Stomach smooth muscle (tissue), 2 donors: ENCODE results near the gene ARL4A.
"Not testable (repeated sequence)": the region's sequence is repeated elsewhere in the genome, so short reads cannot be mapped to it uniquely, and the experiment has no call there.

Experiments
- H3K27ac ChIP-seq: one replicate; pipeline ENCODE4 v1.7.0; 2013; ENCODE audit warnings: mild to moderate bottlenecking, low read length, inconsistent platforms
- H3K27me3 ChIP-seq, 2 donors: one replicate each; pipeline ENCODE4 v1.7.0; 2013; ENCODE audit warnings: low read length in 2 of 2; ENCODE audit not compliant: insufficient read depth in 2 of 2, control insufficient read depth in 1 of 2
- H3K36me3 ChIP-seq, 2 donors: one replicate each; pipeline ENCODE4 v1.7.0; 2013; ENCODE audit warnings: low read length in 2 of 2; ENCODE audit not compliant: control insufficient read depth in 2 of 2, insufficient read depth in 2 of 2
- H3K4me1 ChIP-seq: one replicate; pipeline ENCODE4 v1.7.0; 2013; ENCODE audit warnings: low read length; ENCODE audit not compliant: control insufficient read depth, insufficient read depth
- H3K4me3 ChIP-seq, 2 donors: one replicate each; pipeline ENCODE4 v1.7.0; 2013; ENCODE audit warnings: low read length in 2 of 2
- H3K9ac ChIP-seq, 2 donors: one replicate each; pipeline ENCODE4 v1.7.0; 2013; ENCODE audit warnings: low read length in 2 of 2, mild to moderate bottlenecking in 1 of 2
- H3K9me3 ChIP-seq, 2 donors: one replicate each; pipeline ENCODE4 v1.7.0; 2013; ENCODE audit warnings: low read length in 2 of 2; ENCODE audit not compliant: control insufficient read depth in 2 of 2
- donor health status: healthy.
- donor health status: Pancreatic carcinoma.

Gene ARL4A, protein sequence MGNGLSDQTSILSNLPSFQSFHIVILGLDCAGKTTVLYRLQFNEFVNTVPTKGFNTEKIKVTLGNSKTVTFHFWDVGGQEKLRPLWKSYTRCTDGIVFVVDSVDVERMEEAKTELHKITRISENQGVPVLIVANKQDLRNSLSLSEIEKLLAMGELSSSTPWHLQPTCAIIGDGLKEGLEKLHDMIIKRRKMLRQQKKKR

GRCh38 chr7:12686891-12687717 lies at the start of gene ARL4A:
TSS of gene ARL4A (plus strand) at chr7:12687633. CDS start at chr7:12688255, 622 bp downstream.
- no peaks in the 10 kb centered on the region for H3K27me3 ChIP-seq

GRCh38 chr7:12637819-12638592 lies 49.4 kb upstream of the ARL4A start:
- peak overlapping the region; percentile 38 to 47 for H3K4me3 ChIP-seq
- H3K27me3 ChIP-seq = no peaks in the 10 kb centered on the region
- H3K36me3 ChIP-seq = no peaks in the 10 kb centered on the region
- H3K27ac ChIP-seq = no peak overlapping the region
- H3K4me1 ChIP-seq = no peaks in the 10 kb centered on the region
- peak overlapping the region in 1 of 2 donors; percentile 43 for H3K9ac ChIP-seq
- H3K9me3 ChIP-seq = no peaks in the 10 kb centered on the region

More at GRCh38 chr7:12686891-12687717, at the start of gene ARL4A:
- Histone ChIP-seq H3K36me3 (no peaks in the 10 kb centered on the region), H3K4me1 (peaks cover 4% of the 10 kb centered on the region), H3K9me3 (no peaks in the 10 kb centered on the region), H3K4me3 (peak within 1 kb of the TSS; percentile 75 to 82), H3K9ac (peak within 1 kb of the TSS; percentile 79 to 89), H3K27ac (peak within 1 kb of the TSS; percentile 74)

- H3K4me3 ChIP-seq = no peak overlapping the region
- H3K27me3 ChIP-seq = no peaks in the 10 kb centered on the region
- H3K4me1 ChIP-seq = no peaks in the 10 kb centered on the region
- no peaks in the 10 kb centered on the region for H3K36me3 ChIP-seq
- no peaks in the 10 kb centered on the region for H3K9me3 ChIP-seq
- no peak overlapping the region for H3K27ac ChIP-seq
- no peak overlapping the region for H3K9ac ChIP-seq
Observed at GRCh38 chr7:12638851-12639456, 48.5 kb upstream of the ARL4A start.

DNA sequence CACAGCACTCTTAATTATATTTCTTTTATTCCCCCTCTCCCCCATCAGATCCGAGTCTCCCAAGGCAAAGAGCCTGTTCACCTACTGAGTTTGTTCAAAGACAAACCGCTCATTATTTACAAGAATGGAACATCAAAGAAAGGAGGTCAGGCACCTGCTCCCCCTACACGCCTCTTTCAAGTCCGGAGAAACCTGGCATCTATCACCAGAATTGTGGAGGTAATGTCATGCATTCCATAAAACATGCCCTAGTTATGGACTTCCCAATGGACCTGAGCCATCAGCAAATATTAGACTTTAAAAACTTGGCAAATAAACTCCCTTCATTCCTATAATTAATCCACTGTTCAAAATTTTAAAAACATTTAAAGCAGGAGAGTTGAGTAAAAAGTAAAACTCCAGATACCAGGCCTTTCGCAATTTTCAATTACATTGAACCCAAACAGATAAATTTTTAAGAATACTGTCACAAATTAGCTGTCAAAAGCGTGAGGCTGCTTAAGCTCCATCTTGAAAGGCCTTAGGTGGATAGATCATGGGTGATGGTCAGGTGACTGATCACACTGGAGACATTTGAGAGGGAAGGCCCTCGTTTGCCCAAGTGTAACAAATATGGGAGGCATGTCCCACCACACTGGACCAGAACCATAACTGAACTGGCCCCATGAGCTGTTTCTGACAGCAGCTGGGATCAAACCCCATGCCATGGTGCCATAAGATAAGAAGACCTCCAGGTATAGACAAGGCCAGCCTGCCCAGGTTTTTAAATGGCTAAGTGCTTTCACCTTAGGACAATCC lies 46.9 kb upstream of the ARL4A start:
- H3K27me3 ChIP-seq = no peaks in the 10 kb centered on the region
- no peaks in the 10 kb centered on the region for H3K4me1 ChIP-seq
- no peak overlapping the region for H3K4me3 ChIP-seq
- no peak overlapping the region for H3K9ac ChIP-seq
- no peaks in the 10 kb centered on the region for H3K9me3 ChIP-seq
- no peaks in the 10 kb centered on the region for H3K36me3 ChIP-seq
- H3K27ac ChIP-seq = no peak overlapping the region

DNA sequence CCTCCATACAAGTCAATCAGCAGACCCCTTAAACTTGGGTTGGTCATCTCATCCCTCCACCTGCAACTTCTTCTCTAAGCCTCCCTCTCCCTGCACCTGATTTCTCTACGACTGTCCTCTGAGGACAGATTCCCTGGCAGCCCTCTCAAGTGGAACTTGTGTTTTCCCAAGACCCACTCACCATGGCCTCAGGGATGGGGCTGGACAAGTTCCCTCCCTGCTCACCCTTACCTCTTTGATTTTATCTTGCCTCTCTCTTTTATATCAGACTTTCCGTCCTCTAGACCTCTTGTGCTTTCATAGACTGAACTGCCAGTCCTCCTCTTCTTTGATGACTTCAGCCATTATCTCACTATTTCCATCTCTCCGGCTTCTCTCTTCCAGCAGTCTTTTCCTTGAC lies 46.2 kb upstream of the ARL4A start:
- Histone ChIP-seq H3K9ac (no peak overlapping the region), H3K9me3 (no peaks in the 10 kb centered on the region), H3K36me3 (no peaks in the 10 kb centered on the region), H3K4me3 (no peak overlapping the region), H3K4me1 (no peaks in the 10 kb centered on the region), H3K27ac (no peak overlapping the region), H3K27me3 (no peaks in the 10 kb centered on the region)

GRCh38 chr7:12642508-12642907 lies 44.9 kb upstream of the ARL4A start:
- Histone ChIP-seq H3K4me3 (no peak overlapping the region), H3K9ac (no peak overlapping the region), H3K27ac (no peak overlapping the region), H3K27me3 (no peaks in the 10 kb centered on the region), H3K9me3 (no peaks in the 10 kb centered on the region), H3K4me1 (no peaks in the 10 kb centered on the region), H3K36me3 (no peaks in the 10 kb centered on the region)

GRCh38 chr7:12643001-12643643 lies 44.3 kb upstream of the ARL4A start:
- Histone ChIP-seq H3K36me3 (no peaks in the 10 kb centered on the region), H3K9me3 (no peaks in the 10 kb centered on the region), H3K27ac (no peak overlapping the region), H3K4me1 (no peaks in the 10 kb centered on the region), H3K9ac (no peak overlapping the region), H3K27me3 (no peaks in the 10 kb centered on the region), H3K4me3 (no peak overlapping the region)

DNA sequence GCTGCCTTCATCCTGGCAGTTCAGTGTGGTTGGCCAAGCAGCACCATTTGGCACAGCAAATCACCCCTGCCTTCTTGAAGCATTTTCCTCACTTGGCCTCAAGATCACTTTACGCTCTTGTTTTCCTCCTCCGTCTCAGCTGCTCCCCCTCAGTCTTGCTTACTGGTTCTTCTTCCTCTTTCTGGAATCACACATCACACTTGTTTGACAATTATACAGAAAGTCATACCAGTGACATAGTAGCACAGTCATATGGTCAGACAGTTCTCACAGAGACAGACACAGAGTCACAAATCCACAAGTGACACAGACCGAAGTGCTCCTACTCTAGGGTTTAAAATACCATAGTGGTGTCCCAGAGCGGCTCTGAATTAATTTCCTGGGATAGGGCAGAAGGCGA lies 43.8 kb upstream of the ARL4A start:
- H3K27me3 ChIP-seq = no peaks in the 10 kb centered on the region
- no peaks in the 10 kb centered on the region for H3K36me3 ChIP-seq
- no peak overlapping the region for H3K27ac ChIP-seq
- no peak overlapping the region for H3K4me3 ChIP-seq
- no peak overlapping the region for H3K9ac ChIP-seq
- H3K4me1 ChIP-seq = no peaks in the 10 kb centered on the region
- no peaks in the 10 kb centered on the region for H3K9me3 ChIP-seq

DNA sequence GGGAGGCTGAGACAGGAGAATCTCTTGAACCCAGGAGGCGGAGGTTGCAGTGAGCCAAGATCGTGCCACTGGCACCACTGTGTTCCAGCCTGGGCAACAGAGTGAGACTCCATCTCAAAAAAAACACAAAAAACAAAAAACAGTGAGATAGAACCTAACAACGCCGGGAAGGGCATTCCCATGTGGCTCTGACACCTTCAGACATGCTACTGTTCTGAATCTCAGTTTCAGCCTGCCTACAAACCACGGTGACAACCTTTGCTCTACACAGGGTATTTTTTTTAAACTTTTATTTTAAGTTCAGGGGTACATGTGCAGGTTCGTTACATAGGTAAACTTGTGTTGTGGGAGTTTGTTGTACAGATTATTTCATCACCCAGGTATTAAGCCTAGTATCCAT lies 42.2 kb upstream of the ARL4A start:
- H3K27ac ChIP-seq, H3K9ac ChIP-seq, H3K4me3 ChIP-seq, H3K27me3 ChIP-seq, H3K9me3 ChIP-seq, H3K4me1 ChIP-seq, H3K36me3 ChIP-seq: not testable (repeated sequence)
